Uterus (tissue), 4 donors: ENCODE data around the gene SLX4IP. TPM values are rescaled to one million over a fixed set of nuclear protein-coding genes. Genes with fewer than 3 reads are reported as not detected.

Source experiments
- DNase-seq, 2 donors: peaks; one replicate each; pipeline ENCODE4 v3.0.0-alpha.2; 2019 to 2020
- H3K27ac ChIP-seq, 2 donors: fragments of 200-600 bp; sonication (generic); 1 replicate in 1 of 2; 2 replicates in 1 of 2; pipeline ENCODE4 v1.5.1; 2016 to 2018
- H3K27me3 ChIP-seq, 2 donors: fragments of 200-600 bp; sonication (generic); one replicate each; pipeline ENCODE4 v1.5.1; 2018 to 2019; ENCODE audit warnings: control low read depth in 1 of 2
- H3K36me3 ChIP-seq, 2 donors: fragments of 200-600 bp; sonication (generic); one replicate each; pipeline ENCODE4 v1.5.1; 2019; ENCODE audit warnings: control low read depth in 1 of 2
- H3K4me1 ChIP-seq, 2 donors: fragments of 200-600 bp; sonication (generic); one replicate each; pipeline ENCODE4 v1.5.1; 2018 to 2019; ENCODE audit warnings: control low read depth in 1 of 2
- H3K4me3 ChIP-seq, 2 donors: fragments of 200-600 bp; sonication (generic); 1 replicate in 1 of 2; 2 replicates in 1 of 2; pipeline ENCODE4 v1.5.1; 2018 to 2019; ENCODE audit warnings: mild to moderate bottlenecking in 1 of 2
- H3K9me3 ChIP-seq, 2 donors: fragments of 200-600 bp; sonication (generic); one replicate each; pipeline ENCODE4 v1.5.1; 2019; ENCODE audit warnings: control low read depth in 1 of 2
- CTCF ChIP-seq, 4 experiments: fragments of 200-600 bp in 2 of 4; fragments of 450-650 bp in 2 of 4; sonication (generic) in 2 of 4; IDR thresholded peaks; one replicate each; pipeline ENCODE4 v1.5.1; 2016 to 2019; ENCODE audit warnings: antibody characterized with exemption in 4 of 4, mild to moderate bottlenecking in 2 of 4, moderate library complexity in 1 of 4
- POLR2A ChIP-seq, 2 donors: fragments of 450-650 bp; IDR thresholded peaks; one replicate each; pipeline ENCODE4 v1.6.1; 2016; ENCODE audit warnings: antibody characterized with exemption in 2 of 2, mild to moderate bottlenecking in 1 of 2, moderate library complexity in 1 of 2
- intact Hi-C: fragments of 100-400 bp; cut with DNase I; formaldehyde crosslinking; loops from one replicate; pipeline ENCODE4 v1.15.1; 2023; ENCODE audit warnings: low total_unique reads
- total RNA-seq, 4 donors: library from RNA; depleted of rRNA in 3 of 4; stranded (reverse); fragments of >200 nt in 3 of 4; gene quantifications; one replicate each; pipeline versions ENCODE4 v1.1.0 to v1.2.4, GENCODE V29; 2014 to 2023
- donor health status: DM: yes; HTN: yes; CAD: no.

SLX4IP gene
- total RNA-seq, 4 donors from 2014 or later: 0.51 to 7.1 (median 2.0) TPM

- Histone ChIP-seq H3K27me3 (no peaks in the 10 kb centered on the region), H3K9me3 (no peaks in the 10 kb centered on the region), H3K4me3 (no peak overlapping the region), H3K27ac (peak overlapping the region; percentile 50 to 55), H3K4me1 (peaks cover 12 to 16% of the 10 kb centered on the region in 2 donors), H3K36me3 (no peaks in the 10 kb centered on the region)
- intact Hi-C loops: no loop called here
- no peak for DNase-seq
- no peak for TF ChIP-seq CTCF (IDR thresholded peaks at IDR 0.05)
- no peak for TF ChIP-seq POLR2A (IDR thresholded peaks at IDR 0.05)
These were observed 67.0 kb downstream of the SLX4IP start for GRCh38 chr20:10502098-10502526.

- peak overlapping the region; percentile 72 to 89 for H3K27ac ChIP-seq
- TF ChIP-seq CTCF (IDR thresholded peaks at IDR 0.05): no peak
- TF ChIP-seq POLR2A (IDR thresholded peaks at IDR 0.05): no peak
These were observed 69.5 kb downstream of the SLX4IP start for GRCh38 chr20:10504608-10504993.

GRCh38 chr20:10504994-10505730 is 70.1 kb downstream of the SLX4IP start:
- H3K36me3 ChIP-seq: no peaks in the 10 kb centered on the region
- H3K27ac ChIP-seq: peak overlapping the region; percentile 75 to 89
- H3K4me3 ChIP-seq: no peak overlapping the region
- no peaks in the 10 kb centered on the region for H3K9me3 ChIP-seq
- peaks cover 12 to 24% of the 10 kb centered on the region in 2 donors for H3K4me1 ChIP-seq
- no peaks in the 10 kb centered on the region for H3K27me3 ChIP-seq
- intact Hi-C loops: no loop called here
- DNase-seq: peak; percentile 64 to 74
- TF ChIP-seq CTCF (IDR thresholded peaks at IDR 0.05): no peak
- TF ChIP-seq POLR2A (IDR thresholded peaks at IDR 0.05): no peak

More at GRCh38 chr20:10504608-10504993, 69.5 kb downstream of the SLX4IP start:
- no peaks in the 10 kb centered on the region for H3K9me3 ChIP-seq
- intact Hi-C loops: no loop called here
- DNase-seq: no peak
- H3K27me3 ChIP-seq: no peaks in the 10 kb centered on the region
- no peaks in the 10 kb centered on the region for H3K36me3 ChIP-seq
- H3K4me1 ChIP-seq: peaks cover 12 to 24% of the 10 kb centered on the region in 2 donors
- no peak overlapping the region for H3K4me3 ChIP-seq

- intact Hi-C loops: no loop called here
- Histone ChIP-seq H3K4me1 (peaks cover 12 to 24% of the 10 kb centered on the region in 2 donors), H3K27me3 (no peaks in the 10 kb centered on the region), H3K9me3 (no peaks in the 10 kb centered on the region), H3K4me3 (no peak overlapping the region), H3K27ac (peak overlapping the region; percentile 75 to 89), H3K36me3 (no peaks in the 10 kb centered on the region)
- no peak for TF ChIP-seq CTCF (IDR thresholded peaks at IDR 0.05)
- no peak for TF ChIP-seq POLR2A (IDR thresholded peaks at IDR 0.05)
- no peak for DNase-seq
These were observed 70.7 kb downstream of the SLX4IP start for GRCh38 chr20:10505827-10506226.

GRCh38 chr20:10507052-10507451 is 71.9 kb downstream of the SLX4IP start:
- Histone ChIP-seq H3K27ac (peak overlapping the region; percentile 75 to 89), H3K36me3 (no peaks in the 10 kb centered on the region), H3K4me1 (peaks cover 12 to 24% of the 10 kb centered on the region in 2 donors), H3K27me3 (no peaks in the 10 kb centered on the region), H3K4me3 (no peak overlapping the region), H3K9me3 (no peaks in the 10 kb centered on the region)
- intact Hi-C loops: no loop called here
- no peak for TF ChIP-seq POLR2A (IDR thresholded peaks at IDR 0.05)
- TF ChIP-seq CTCF (IDR thresholded peaks at IDR 0.05): no peak
- no peak for DNase-seq
